HEK293 (cell line): ENCODE measurements around the gene NELFE.

ENCODE experiments used
- CTCF ChIP-seq: fragments of 450-650 bp; formaldehyde crosslinking; IDR thresholded peaks from 2 replicates; pipeline ENCODE4 v1.5.1; 2016; ENCODE audit warnings: missing biosample characterization, missing genetic modification characterization
- ZEB2 ChIP-seq: fragments of 450-650 bp; formaldehyde crosslinking; IDR thresholded peaks from 2 replicates; pipeline ENCODE4 v1.5.1; 2016; ENCODE audit warnings: missing biosample characterization, missing genetic modification characterization

- TF ChIP-seq CTCF (tag by site-specific recombination) (no peak), ZEB2 (tag by site-specific recombination) (no peak)
These were observed 30.2 kb downstream of the NELFE start for GRCh38 chr6:31928672-31928939.
